ENCODE measurements around the gene LITAF. TPM values are rescaled to one million over a fixed set of nuclear protein-coding genes. Genes with fewer than 3 reads are reported as not detected.

The LITAF gene
- total RNA-seq, 1 experiment from 2014 or later, result 73.0 TPM

DNA sequence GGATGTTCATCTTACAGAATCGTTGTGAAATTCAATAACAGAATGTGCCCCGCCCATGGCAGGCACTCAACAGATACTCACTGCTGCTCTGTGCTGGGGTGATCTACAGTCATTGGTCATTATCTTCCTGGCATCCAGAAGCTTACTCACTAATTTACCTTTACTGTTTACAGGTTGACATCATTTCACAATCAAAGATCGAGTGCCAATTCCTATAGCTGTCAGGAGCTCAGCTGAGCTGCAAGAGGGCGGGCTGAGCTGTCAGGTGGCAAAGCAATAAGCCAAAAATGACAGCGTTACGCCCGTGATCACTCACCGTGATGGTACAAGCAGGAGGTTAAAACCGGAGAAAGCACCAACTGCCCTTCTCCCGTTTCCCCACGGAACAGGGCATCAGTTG lies 51.2 kb downstream of the LITAF start (continued):
- TF ChIP-seq, protein P1, sequence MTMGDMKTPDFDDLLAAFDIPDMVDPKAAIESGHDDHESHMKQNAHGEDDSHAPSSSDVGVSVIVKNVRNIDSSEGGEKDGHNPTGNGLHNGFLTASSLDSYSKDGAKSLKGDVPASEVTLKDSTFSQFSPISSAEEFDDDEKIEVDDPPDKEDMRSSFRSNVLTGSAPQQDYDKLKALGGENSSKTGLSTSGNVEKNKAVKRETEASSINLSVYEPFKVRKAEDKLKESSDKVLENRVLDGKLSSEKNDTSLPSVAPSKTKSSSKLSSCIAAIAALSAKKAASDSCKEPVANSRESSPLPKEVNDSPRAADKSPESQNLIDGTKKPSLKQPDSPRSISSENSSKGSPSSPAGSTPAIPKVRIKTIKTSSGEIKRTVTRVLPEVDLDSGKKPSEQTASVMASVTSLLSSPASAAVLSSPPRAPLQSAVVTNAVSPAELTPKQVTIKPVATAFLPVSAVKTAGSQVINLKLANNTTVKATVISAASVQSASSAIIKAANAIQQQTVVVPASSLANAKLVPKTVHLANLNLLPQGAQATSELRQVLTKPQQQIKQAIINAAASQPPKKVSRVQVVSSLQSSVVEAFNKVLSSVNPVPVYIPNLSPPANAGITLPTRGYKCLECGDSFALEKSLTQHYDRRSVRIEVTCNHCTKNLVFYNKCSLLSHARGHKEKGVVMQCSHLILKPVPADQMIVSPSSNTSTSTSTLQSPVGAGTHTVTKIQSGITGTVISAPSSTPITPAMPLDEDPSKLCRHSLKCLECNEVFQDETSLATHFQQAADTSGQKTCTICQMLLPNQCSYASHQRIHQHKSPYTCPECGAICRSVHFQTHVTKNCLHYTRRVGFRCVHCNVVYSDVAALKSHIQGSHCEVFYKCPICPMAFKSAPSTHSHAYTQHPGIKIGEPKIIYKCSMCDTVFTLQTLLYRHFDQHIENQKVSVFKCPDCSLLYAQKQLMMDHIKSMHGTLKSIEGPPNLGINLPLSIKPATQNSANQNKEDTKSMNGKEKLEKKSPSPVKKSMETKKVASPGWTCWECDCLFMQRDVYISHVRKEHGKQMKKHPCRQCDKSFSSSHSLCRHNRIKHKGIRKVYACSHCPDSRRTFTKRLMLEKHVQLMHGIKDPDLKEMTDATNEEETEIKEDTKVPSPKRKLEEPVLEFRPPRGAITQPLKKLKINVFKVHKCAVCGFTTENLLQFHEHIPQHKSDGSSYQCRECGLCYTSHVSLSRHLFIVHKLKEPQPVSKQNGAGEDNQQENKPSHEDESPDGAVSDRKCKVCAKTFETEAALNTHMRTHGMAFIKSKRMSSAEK (CRISPR knock-in tag; IDR thresholded peaks at IDR 0.05; ENCODE audit: borderline replicate concordance), result no peak
- TF ChIP-seq MXD4 (CRISPR knock-in tag; IDR thresholded peaks at IDR 0.05; ENCODE audit: borderline replicate concordance) (no peak), SMAD3 (CRISPR knock-in tag; IDR thresholded peaks at IDR 0.05; ENCODE audit: borderline replicate concordance) (no peak), CREB1 (CRISPR knock-in tag; IDR thresholded peaks at IDR 0.05) (no peak), SMAD4 (CRISPR knock-in tag; IDR thresholded peaks at IDR 0.05) (no peak), USF2 (CRISPR knock-in tag; IDR thresholded peaks at IDR 0.05) (no peak)

DNA sequence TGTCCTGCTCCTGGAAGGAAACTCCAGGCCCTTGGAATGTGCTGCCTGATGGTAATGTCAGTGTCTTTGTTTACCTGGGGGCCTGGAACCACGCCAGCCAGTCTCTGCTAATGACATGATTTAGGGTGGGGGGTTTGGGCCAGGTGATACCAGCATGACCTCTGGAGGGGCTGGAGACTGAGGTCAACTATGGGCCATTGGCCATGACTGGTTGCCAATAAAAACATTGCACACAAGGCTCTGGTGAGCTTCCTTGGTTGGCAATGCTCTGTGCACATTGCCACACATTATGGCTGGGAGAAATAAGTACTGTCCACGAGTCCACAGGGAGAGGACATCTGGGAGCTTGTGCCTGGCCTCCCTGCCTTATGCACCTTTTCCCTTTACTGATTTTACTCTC lies 52.5 kb downstream of the LITAF start:
- no peak for ATAC-seq
- no peak overlapping the region for H3K27ac Mint-ChIP-seq
- peaks cover 6% of the 10 kb centered on the region; the same call in 1 of the 2 replicates for H3K9me3 Mint-ChIP-seq
- no peaks in the 10 kb centered on the region for H3K27me3 Mint-ChIP-seq (ENCODE audit: low read depth)
- peaks cover 11% of the 10 kb centered on the region for H3K4me1 Mint-ChIP-seq
- H3K4me3 Mint-ChIP-seq, result no peak overlapping the region
- ChIA-PET POLR2A (no interaction called here), CTCF (interaction anchor here (0.9 to 1.6 kb wide), 3 partner anchors 64 to 127 kb away, joined by 3 to 5 read pairs (median 4); no protein-coding TSS in a partner anchor)
- DNase-seq (ENCODE audit: low spot score), result no peak
- TF ChIP-seq JUN (CRISPR knock-in tag; IDR thresholded peaks at IDR 0.05), result no peak
- TF ChIP-seq, protein P2, sequence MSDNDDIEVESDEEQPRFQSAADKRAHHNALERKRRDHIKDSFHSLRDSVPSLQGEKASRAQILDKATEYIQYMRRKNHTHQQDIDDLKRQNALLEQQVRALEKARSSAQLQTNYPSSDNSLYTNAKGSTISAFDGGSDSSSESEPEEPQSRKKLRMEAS (CRISPR knock-in tag; IDR thresholded peaks at IDR 0.05), result no peak
- TF ChIP-seq, protein P3, sequence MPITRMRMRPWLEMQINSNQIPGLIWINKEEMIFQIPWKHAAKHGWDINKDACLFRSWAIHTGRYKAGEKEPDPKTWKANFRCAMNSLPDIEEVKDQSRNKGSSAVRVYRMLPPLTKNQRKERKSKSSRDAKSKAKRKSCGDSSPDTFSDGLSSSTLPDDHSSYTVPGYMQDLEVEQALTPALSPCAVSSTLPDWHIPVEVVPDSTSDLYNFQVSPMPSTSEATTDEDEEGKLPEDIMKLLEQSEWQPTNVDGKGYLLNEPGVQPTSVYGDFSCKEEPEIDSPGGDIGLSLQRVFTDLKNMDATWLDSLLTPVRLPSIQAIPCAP (CRISPR knock-in tag; IDR thresholded peaks at IDR 0.05), result no peak
- TF ChIP-seq RELA (CRISPR knock-in tag; IDR thresholded peaks at IDR 0.05; ENCODE audit: borderline replicate concordance), result no peak
- TF ChIP-seq, protein P4, sequence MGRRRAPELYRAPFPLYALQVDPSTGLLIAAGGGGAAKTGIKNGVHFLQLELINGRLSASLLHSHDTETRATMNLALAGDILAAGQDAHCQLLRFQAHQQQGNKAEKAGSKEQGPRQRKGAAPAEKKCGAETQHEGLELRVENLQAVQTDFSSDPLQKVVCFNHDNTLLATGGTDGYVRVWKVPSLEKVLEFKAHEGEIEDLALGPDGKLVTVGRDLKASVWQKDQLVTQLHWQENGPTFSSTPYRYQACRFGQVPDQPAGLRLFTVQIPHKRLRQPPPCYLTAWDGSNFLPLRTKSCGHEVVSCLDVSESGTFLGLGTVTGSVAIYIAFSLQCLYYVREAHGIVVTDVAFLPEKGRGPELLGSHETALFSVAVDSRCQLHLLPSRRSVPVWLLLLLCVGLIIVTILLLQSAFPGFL (CRISPR knock-in tag; IDR thresholded peaks at IDR 0.05; ENCODE audit: borderline replicate concordance), result no peak
- no peak for TF ChIP-seq JAZF1 (CRISPR knock-in tag; IDR thresholded peaks at IDR 0.05)
- TF ChIP-seq, protein P5, sequence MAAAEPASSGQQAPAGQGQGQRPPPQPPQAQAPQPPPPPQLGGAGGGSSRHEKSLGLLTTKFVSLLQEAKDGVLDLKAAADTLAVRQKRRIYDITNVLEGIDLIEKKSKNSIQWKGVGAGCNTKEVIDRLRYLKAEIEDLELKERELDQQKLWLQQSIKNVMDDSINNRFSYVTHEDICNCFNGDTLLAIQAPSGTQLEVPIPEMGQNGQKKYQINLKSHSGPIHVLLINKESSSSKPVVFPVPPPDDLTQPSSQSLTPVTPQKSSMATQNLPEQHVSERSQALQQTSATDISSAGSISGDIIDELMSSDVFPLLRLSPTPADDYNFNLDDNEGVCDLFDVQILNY (CRISPR knock-in tag; IDR thresholded peaks at IDR 0.05), result no peak
- TF ChIP-seq FOXP1 (CRISPR knock-in tag; IDR thresholded peaks at IDR 0.05; ENCODE audit: borderline replicate concordance), result no peak
- no peak for TF ChIP-seq ZNF121 (CRISPR knock-in tag; IDR thresholded peaks at IDR 0.05)
- no peak for TF ChIP-seq MLX (CRISPR knock-in tag; IDR thresholded peaks at IDR 0.05)
- TF ChIP-seq, protein P6, sequence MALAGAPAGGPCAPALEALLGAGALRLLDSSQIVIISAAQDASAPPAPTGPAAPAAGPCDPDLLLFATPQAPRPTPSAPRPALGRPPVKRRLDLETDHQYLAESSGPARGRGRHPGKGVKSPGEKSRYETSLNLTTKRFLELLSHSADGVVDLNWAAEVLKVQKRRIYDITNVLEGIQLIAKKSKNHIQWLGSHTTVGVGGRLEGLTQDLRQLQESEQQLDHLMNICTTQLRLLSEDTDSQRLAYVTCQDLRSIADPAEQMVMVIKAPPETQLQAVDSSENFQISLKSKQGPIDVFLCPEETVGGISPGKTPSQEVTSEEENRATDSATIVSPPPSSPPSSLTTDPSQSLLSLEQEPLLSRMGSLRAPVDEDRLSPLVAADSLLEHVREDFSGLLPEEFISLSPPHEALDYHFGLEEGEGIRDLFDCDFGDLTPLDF (CRISPR knock-in tag; IDR thresholded peaks at IDR 0.05), result no peak
- TF ChIP-seq PRDM15 (CRISPR knock-in tag; IDR thresholded peaks at IDR 0.05), result no peak
- TF ChIP-seq CREB1 (CRISPR knock-in tag; IDR thresholded peaks at IDR 0.05), result no peak
- H3K36me3 Mint-ChIP-seq, result no peaks in the 10 kb centered on the region
